Stimulated activated CD4-positive, alpha-beta T cell treated with anti-CD3 and anti-CD28 coated beads, TNF-alpha, amount 100 ng/mL, for 1 hour (primary cell): ENCODE results near the gene FBXO8.

ENCODE experiments used
- DNase-seq, 3 donors: peaks; one replicate each; pipeline ENCODE4 v3.0.0-alpha.2; 2020; ENCODE audit warnings: low read depth in 3 of 3, low spot score in 1 of 3

The FBXO8 gene

GRCh38 chr4:174210952-174211490 lies 72.4 kb downstream of the FBXO8 start:
- DNase-seq, result no peak

- DNase-seq, result no peak
Measured at GRCh38 chr4:174210354-174210753, 73.1 kb downstream of the FBXO8 start.

GRCh38 chr4:174209341-174209740 lies 74.1 kb downstream of the FBXO8 start:
- no peak for DNase-seq

GRCh38 chr4:174207367-174207766 lies 76.1 kb downstream of the FBXO8 start:
- no peak for DNase-seq

- no peak for DNase-seq
Measured at GRCh38 chr4:174204164-174204831, 79.2 kb downstream of the FBXO8 start.

DNA sequence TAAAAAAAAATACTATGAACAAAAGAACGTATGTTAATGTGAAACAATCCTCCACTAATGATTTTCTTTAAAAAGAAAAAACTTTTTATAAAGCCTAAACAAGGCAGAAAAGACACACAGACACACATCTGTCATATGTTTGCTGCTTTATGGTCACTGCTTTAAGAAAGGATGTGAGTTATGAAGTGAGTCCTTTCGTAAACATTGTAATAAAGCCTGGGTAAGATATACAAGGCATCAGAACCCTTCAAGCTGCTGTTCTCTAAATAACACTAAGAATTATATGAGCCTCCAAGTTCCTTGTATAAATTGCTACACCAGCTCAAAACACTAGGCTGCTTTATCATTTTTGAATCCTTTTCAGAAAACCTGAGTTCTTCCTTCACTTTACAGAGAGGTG lies 81.6 kb downstream of the FBXO8 start:
- no peak for DNase-seq

DNA sequence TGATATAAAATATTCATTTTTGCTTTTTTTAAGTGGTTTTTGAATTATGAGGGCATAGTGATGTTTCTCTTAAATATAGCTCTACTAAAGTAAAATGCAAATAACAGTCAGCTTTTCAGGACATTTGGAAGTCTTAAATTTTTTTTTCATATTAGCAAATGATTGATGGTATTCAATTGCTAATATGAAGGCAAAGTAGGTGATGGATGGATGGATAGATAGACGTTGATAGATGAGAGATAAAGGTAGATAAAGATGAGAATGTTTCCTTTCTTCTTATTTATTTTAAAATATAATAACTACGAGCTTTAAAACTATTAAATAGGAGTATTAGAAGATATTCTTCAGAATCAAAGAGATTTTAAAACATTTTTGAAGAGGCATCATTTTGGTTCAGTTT lies 83.7 kb downstream of the FBXO8 start:
- no peak for DNase-seq

- no peak for DNase-seq
Measured at GRCh38 chr4:174198828-174199227, 84.6 kb downstream of the FBXO8 start.

GRCh38 chr4:174198396-174198795 lies 85.1 kb downstream of the FBXO8 start:
- no peak for DNase-seq

DNA sequence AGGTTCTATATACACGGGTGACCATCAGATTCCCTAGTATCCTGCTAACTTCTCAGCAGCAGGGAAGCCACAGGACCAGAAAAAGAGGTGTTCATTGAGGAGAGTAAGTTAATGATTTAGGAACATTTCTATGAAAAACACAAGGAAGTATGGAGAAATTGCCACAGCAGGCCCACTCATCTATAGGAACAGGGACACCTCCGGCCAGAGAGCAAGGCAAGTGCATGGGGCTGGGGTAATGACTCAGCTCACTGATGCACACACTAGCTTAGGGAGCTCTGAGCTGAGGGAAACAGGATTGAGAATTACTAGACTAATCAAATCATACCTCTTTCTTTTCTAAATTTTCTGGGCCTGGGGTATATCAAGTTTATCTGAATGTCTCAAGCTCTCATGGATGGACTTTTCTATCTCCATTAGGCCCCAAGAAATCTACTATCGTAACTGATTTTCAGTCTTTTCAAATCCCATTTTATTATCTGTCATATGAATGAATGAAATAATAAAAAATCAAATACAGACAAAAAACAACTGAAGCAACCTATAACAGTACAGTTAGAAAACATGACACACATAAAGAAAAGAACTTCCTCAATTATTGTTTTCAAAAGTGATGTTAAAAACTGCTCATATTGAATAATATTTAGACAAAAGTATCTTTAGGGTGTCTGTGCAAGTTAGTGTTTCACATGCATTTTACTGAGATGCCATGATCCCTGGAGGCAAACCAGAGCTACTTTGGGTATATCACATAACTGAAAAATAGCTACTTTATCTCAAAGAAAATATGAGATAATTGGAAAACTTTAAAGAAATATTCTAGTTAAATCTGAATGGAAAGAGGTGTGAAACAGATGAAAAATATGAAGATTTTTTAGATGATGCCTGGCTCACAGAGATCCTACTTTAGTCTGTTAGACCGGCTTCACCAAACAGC lies 89.8 kb downstream of the FBXO8 start:
- DNase-seq, result no peak

GRCh38 chr4:174192943-174193342 lies 90.5 kb downstream of the FBXO8 start:
- no peak for DNase-seq

GRCh38 chr4:174190832-174191500 lies 92.5 kb downstream of the FBXO8 start:
- DNase-seq, result no peak

GRCh38 chr4:174189392-174190015 lies 94.0 kb downstream of the FBXO8 start:
- DNase-seq, result no peak
